ENCODE data around the gene ANXA4. TPM values are rescaled to one million over a fixed set of nuclear protein-coding genes. Genes with fewer than 3 reads are reported as not detected.
A peak's percentile ranks its signal among the peaks of the same experiment; 100 is the strongest.

Gene ANXA4
- total RNA-seq, 1 donor from 2014 or later, result 4.7 TPM

DNA sequence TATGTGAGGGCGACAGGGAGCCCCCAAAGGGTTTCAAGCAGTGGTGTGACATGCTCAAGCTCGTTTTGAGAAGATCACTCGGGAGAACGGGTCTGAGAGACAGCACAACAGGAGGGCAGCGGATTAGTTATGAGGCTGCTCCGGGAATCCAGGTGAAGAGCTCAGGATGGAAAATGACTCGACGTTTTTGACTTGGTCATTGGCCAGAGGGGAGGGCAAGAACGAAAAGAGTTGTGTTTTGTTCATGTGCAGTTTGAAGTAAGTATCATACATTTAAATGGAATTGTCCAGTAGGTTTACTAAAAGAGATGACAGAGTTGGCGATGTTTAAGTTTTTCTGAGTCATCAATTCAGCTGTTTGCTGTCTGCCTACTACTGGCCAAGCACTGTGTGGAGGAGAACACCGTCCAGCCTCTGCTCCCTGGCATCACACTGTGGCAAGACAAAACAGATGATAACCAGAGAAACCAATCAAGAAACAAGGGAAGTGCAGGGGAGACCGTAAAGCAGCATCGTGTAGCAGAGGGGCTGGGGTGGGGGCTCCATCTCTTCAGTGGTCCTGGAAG lies 25.3 kb upstream of the ANXA4 start:
- H3K9me3 Mint-ChIP-seq, result no peaks in the 10 kb centered on the region
- no peak overlapping the region for H3K4me3 ChIP-seq
- H3K4me3 Mint-ChIP-seq, result no peak overlapping the region
- no peak for DNase-seq (ENCODE audit: low spot score)
- TF ChIP-seq EZH2 (IDR thresholded peaks at IDR 0.05) (no peak), EZH2phosphoT487 (IDR thresholded peaks at IDR 0.05) (no peak)
- TF ChIP-seq, protein P1, sequence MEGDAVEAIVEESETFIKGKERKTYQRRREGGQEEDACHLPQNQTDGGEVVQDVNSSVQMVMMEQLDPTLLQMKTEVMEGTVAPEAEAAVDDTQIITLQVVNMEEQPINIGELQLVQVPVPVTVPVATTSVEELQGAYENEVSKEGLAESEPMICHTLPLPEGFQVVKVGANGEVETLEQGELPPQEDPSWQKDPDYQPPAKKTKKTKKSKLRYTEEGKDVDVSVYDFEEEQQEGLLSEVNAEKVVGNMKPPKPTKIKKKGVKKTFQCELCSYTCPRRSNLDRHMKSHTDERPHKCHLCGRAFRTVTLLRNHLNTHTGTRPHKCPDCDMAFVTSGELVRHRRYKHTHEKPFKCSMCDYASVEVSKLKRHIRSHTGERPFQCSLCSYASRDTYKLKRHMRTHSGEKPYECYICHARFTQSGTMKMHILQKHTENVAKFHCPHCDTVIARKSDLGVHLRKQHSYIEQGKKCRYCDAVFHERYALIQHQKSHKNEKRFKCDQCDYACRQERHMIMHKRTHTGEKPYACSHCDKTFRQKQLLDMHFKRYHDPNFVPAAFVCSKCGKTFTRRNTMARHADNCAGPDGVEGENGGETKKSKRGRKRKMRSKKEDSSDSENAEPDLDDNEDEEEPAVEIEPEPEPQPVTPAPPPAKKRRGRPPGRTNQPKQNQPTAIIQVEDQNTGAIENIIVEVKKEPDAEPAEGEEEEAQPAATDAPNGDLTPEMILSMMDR (IDR thresholded peaks at IDR 0.05), result no peak
- peaks cover 12% of the 10 kb centered on the region for H3F3A ChIP-seq (ENCODE audit: low read depth)
- no peak overlapping the region for H3K4me2 ChIP-seq
- no peaks in the 10 kb centered on the region for H3K79me2 ChIP-seq (ENCODE audit: low read depth)
- peaks cover 6% of the 10 kb centered on the region for H3K4me1 ChIP-seq
- no peak overlapping the region for H3K9ac ChIP-seq
- peaks cover 27% of the 10 kb centered on the region for H3K4me1 Mint-ChIP-seq
- H3K36me3 Mint-ChIP-seq, result no peaks in the 10 kb centered on the region
- no peaks in the 10 kb centered on the region for H4K20me1 ChIP-seq (ENCODE audit: low read depth)
- no peaks in the 10 kb centered on the region for H3K27me3 Mint-ChIP-seq (ENCODE audit: insufficient read depth, low read depth)
- no peaks in the 10 kb centered on the region for H3K27me3 ChIP-seq
- no peaks in the 10 kb centered on the region for H3K36me3 ChIP-seq
- no peak overlapping the region for H2AFZ ChIP-seq (replicated peaks)
- peak overlapping the region; percentile 25 for H3K27ac Mint-ChIP-seq
- no peak overlapping the region for H3K27ac ChIP-seq
- no peaks in the 10 kb centered on the region for H3K9me3 ChIP-seq (ENCODE audit: low read depth)

DNA sequence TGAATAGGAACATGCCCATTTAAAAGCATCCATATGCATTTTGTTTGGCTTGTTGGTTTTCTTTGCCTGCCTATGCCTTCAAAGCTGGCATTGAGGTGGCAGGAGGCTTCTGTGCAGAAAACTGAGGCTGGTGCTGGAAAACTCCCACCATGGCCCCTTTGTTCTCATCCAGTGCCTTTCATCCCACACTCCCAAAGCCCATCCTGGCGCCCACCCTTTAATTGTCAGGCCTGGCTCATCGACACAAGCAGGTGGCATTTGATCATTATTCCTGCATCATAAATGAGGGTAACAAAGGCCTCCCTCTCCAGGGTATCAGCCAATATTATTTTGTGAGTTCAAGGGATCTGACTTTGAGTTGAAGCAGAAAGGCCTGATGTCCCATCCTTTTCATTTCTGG lies 24.7 kb upstream of the ANXA4 start:
- Histone ChIP-seq H3K27ac (no peak overlapping the region), H3F3A (ENCODE audit: low read depth) (peaks cover 12% of the 10 kb centered on the region), H3K9ac (no peak overlapping the region), H4K20me1 (ENCODE audit: low read depth) (no peaks in the 10 kb centered on the region), H3K4me2 (no peak overlapping the region), H3K4me1 (peaks cover 6% of the 10 kb centered on the region), H3K4me3 (no peak overlapping the region), H3K27me3 (no peaks in the 10 kb centered on the region), H2AFZ (replicated peaks) (no peak overlapping the region), H3K79me2 (ENCODE audit: low read depth) (no peaks in the 10 kb centered on the region), H3K9me3 (ENCODE audit: low read depth) (no peaks in the 10 kb centered on the region), H3K36me3 (no peaks in the 10 kb centered on the region)
- TF ChIP-seq EZH2 (IDR thresholded peaks at IDR 0.05), result no peak
- TF ChIP-seq, protein P1 (IDR thresholded peaks at IDR 0.05), result no peak
- TF ChIP-seq EZH2phosphoT487 (IDR thresholded peaks at IDR 0.05), result no peak
- Mint-ChIP-seq H3K4me1 (peaks cover 27% of the 10 kb centered on the region), H3K27ac (no peak overlapping the region), H3K4me3 (peak overlapping the region; percentile 29), H3K9me3 (no peaks in the 10 kb centered on the region), H3K27me3 (ENCODE audit: insufficient read depth, low read depth) (no peaks in the 10 kb centered on the region), H3K36me3 (no peaks in the 10 kb centered on the region)
- DNase-seq (ENCODE audit: low spot score), result no peak

DNA sequence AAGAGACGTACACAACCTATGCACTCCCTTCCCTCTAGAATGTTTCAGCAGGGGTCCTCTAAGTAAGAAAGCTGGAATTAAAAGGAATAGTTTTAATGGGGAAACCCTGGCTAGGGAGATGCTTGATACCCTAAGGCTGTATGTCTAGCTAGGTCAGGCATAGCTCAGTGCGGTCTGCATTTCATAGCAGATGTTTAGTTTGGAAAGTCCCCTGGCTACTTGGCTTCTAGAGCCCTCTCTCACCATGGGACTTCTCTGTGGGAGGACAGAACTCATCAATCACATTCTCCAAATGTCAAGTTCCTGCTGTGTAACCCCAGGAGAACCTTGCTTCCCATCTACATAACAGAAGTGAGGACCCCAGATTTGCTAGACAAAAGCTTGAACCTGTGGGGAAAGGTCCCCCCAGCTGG lies 24.1 kb upstream of the ANXA4 start:
- Histone ChIP-seq H3K4me2 (no peak overlapping the region), H4K20me1 (ENCODE audit: low read depth) (no peaks in the 10 kb centered on the region), H3K9ac (no peak overlapping the region), H2AFZ (replicated peaks) (no peak overlapping the region), H3F3A (ENCODE audit: low read depth) (peaks cover 12% of the 10 kb centered on the region), H3K9me3 (ENCODE audit: low read depth) (no peaks in the 10 kb centered on the region), H3K27me3 (no peaks in the 10 kb centered on the region), H3K36me3 (no peaks in the 10 kb centered on the region), H3K4me3 (no peak overlapping the region), H3K79me2 (ENCODE audit: low read depth) (no peaks in the 10 kb centered on the region), H3K4me1 (peaks cover 6% of the 10 kb centered on the region), H3K27ac (no peak overlapping the region)
- H3K27me3 Mint-ChIP-seq (ENCODE audit: insufficient read depth, low read depth), result no peaks in the 10 kb centered on the region
- no peak for DNase-seq (ENCODE audit: low spot score)
- no peaks in the 10 kb centered on the region for H3K9me3 Mint-ChIP-seq
- peaks cover 27% of the 10 kb centered on the region for H3K4me1 Mint-ChIP-seq
- no peaks in the 10 kb centered on the region for H3K36me3 Mint-ChIP-seq
- no peak for TF ChIP-seq EZH2phosphoT487 (IDR thresholded peaks at IDR 0.05)
- no peak overlapping the region for H3K27ac Mint-ChIP-seq
- peak overlapping the region; percentile 29 for H3K4me3 Mint-ChIP-seq

DNA sequence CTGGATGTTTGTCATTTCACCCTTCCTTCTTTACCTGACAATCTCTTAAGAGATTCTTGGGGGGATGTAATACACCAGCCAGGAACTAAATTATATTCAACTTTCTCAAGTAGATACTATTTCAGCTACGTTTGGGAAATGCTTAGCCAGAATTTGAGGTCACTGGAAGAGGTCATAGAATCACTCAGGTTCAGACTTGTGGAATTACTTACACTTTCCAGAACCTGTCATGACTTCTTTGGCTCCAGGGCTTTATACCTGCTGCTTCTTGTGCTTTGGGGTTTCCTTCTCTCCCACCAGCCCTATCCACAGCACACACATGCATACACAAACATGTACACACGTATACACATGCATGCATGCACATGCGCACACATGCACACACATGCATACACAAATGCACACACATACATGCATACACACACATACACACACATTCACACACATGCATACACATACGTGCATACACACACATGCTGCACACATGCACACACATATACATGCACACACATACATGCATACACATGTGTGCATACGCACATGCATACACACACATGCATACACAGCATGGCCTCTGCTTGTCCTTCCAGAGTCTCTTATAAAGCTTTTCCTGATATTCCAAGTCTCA lies 23.5 kb upstream of the ANXA4 start:
- no peak overlapping the region for H3K4me3 Mint-ChIP-seq
- Histone ChIP-seq H3K4me2 (no peak overlapping the region), H3K4me3 (no peak overlapping the region), H3K79me2 (ENCODE audit: low read depth) (no peaks in the 10 kb centered on the region), H3K27ac (no peak overlapping the region), H3K9me3 (ENCODE audit: low read depth) (no peaks in the 10 kb centered on the region), H4K20me1 (ENCODE audit: low read depth) (no peaks in the 10 kb centered on the region), H2AFZ (replicated peaks) (no peak overlapping the region), H3K36me3 (no peaks in the 10 kb centered on the region), H3K4me1 (peaks cover 6% of the 10 kb centered on the region), H3F3A (ENCODE audit: low read depth) (peaks cover 12% of the 10 kb centered on the region), H3K27me3 (no peaks in the 10 kb centered on the region), H3K9ac (no peak overlapping the region)
- H3K27ac Mint-ChIP-seq, result no peak overlapping the region
- DNase-seq (ENCODE audit: low spot score), result no peak
- no peaks in the 10 kb centered on the region for H3K36me3 Mint-ChIP-seq
- H3K27me3 Mint-ChIP-seq (ENCODE audit: insufficient read depth, low read depth), result peaks cover 2% of the 10 kb centered on the region
- peaks cover 26% of the 10 kb centered on the region for H3K4me1 Mint-ChIP-seq
- no peaks in the 10 kb centered on the region for H3K9me3 Mint-ChIP-seq
- TF ChIP-seq, protein P1 (IDR thresholded peaks at IDR 0.05), result no peak
- no peak for TF ChIP-seq EZH2phosphoT487 (IDR thresholded peaks at IDR 0.05)
